GM19324 (cell line): ENCODE results near the gene GARIN3.
"Not testable (repeated sequence)": the region's sequence is repeated elsewhere in the genome, so short reads cannot be mapped to it uniquely, and the experiment has no call there.

ENCODE experiments used
- ATAC-seq: cut with Tn5 transposase; IDR thresholded peaks from one replicate; pipeline ENCODE4 v1.9.1; 2021; ENCODE audit warnings: mild to moderate bottlenecking, moderate library complexity; ENCODE audit not compliant: unreplicated experiment, low FRiP score

Gene GARIN3

DNA sequence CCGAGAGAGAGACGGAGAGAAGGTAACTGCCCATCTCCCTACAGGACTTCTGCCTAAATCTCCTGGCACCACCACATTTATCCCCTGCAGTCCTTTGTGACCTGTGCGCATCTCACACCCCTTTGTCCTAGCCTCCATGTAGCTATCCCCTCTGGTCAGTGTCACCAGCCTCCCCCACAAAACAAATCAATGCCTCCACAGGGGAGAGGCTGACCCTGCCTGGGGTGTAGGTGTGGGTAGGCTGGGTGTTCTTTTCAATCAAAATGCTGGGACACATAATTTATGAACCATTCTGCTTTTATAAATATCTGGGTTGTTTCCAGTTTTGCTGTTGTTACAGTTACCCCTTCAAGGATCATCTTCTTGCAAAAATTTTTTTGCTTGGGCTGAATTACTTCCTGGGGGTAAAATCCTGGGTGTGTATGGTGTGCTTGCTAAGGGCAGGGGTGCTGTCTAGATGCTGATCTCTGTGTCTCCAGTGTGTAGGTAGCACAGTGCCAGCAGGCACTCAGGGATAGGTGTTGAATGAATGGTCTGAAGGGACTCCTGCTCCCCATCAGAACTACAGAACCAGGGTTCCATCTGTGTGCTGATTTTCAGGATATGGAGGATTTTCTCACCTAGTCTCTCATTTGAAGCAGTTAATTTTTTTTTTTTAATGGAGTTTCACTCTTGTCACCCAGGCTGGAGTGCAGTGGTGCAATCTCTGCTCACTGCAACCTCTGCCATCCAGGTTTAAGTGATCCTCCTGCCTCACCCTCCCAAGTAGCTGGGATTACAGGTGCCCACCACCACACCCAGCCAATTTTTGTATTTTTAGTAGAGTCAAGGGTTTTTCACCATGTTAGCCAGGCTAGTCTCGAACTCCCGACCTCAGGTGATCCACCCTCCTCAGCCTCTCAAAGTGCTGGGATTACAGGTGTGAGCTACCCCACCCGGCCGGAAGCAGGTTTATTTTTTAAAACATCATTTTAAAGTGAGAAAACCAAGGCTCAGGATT, at the start of gene GARIN3:
Gene GARIN3 (minus strand): TSS at position 51 of the 1,000 bp plus-strand sequence. CDS start 96 bp downstream, outside the sequence.
- no peak for ATAC-seq

DNA sequence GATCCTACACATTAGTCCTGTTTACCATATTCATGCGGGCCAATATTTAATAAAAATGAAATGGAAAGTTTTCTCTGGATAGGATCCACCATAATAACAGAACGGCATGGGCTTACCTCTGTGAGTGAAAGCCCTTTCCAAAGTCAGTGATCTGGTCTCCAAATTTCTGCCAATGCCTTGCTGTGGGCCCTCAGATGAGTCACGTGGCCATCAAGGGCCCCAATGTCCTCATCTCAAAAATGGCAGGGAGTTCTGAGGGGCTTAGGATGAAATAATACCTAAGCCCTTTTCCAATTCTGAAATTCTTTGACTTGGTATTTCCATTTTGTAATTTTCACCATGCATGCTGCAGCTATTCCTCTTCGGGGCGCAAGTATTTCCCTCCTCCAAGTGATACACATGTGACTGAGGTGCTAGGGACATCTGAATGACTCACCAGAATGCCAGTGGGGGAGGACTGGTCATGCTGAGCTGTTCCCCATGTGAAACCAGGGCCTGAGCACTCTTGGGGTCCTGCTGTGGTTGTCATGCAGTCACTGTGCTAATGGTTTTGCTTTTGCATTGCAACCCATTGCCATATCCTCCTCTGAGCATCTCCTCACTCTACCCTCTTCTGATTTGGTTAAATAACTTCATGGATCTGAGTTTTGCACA, 49.6 kb upstream of the GARIN3 start:
- no peak for ATAC-seq

- ATAC-seq = peak; percentile 42
These were observed 48.9 kb upstream of the GARIN3 start for GRCh38 chr5:157214861-157215513.

DNA sequence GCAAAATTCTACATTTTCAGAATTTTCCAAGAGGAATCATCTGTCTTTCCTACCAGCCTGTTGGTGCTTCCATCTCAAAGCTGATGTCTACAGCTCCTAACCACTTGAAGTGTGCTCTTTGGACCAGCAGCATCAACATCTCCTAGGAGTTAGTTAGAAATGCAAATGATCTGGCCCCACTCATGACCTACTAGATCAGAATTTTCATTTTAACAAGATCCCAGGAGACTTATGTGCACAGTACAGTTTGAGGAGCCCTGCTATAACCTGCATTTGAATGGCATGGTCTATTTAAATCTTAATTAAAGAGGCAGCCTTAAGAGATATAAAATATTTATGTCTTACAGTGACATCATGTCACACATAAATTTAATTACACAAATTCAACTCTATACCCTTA, 48.4 kb upstream of the GARIN3 start:
- ATAC-seq = peak; percentile 45

- ATAC-seq = no peak
These were observed 47.6 kb upstream of the GARIN3 start for GRCh38 chr5:157213527-157214243.

DNA sequence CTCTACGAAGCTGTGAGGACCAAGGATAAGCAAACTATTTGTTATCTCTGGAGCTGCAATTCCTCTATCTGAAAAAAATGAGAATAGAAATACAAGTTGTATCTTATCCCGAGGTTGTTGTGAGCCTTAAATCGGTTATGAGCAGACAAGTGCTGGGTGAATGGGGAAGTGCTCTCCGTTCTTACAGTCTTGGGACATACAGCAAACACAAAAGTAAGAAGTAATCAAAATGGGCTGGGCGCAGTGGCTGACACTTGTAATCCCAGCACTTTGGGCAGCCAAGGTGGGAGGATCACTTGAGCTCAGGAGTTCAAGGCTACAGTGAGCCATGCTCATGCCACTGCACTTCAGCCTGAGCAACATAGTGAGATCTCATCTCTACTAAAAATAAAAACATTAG, 46.2 kb upstream of the GARIN3 start:
- no peak for ATAC-seq

DNA sequence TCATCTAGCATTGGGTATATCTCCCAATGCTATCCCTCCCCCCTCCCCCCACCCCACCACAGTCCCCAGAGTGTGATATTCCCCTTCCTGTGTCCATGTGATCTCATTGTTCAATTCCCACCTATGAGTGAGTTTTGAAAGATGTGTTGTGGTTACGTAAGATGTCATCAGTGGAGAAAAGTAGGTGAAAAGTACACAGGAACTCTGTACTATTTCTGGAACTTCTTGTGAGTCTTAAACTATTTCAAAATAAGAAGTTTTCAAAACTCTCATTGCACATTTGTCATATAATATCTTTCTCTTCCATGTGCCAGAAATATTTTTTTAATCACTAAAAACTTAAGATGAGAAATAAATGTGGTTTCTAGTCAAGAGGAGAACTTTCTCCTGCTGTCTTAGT, 44.6 kb upstream of the GARIN3 start:
- ATAC-seq = not testable (repeated sequence)

- no peak for ATAC-seq
These were observed 39.6 kb upstream of the GARIN3 start for GRCh38 chr5:157205708-157206107.

- ATAC-seq = no peak
These were observed 38.7 kb upstream of the GARIN3 start for GRCh38 chr5:157204765-157205164.

DNA sequence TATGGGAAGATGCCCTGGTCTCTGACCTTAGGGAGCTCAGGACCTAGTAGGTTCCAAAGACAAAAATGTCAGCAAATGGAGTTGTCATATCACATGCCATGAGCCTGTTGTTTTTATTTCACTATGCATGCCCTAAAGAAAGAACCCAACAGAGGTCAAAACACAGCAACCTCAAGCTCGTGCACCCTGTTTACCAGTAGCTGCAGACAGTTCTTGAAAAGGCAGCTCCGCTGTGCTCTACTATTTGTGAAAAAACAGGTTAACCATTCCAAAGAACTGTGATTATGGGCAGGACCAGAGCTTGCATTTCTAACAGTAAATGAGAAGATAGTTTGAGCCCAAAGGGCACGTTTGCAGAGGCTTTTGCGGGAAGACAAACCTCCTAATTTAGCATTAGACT, 37.4 kb upstream of the GARIN3 start:
- ATAC-seq = no peak

DNA sequence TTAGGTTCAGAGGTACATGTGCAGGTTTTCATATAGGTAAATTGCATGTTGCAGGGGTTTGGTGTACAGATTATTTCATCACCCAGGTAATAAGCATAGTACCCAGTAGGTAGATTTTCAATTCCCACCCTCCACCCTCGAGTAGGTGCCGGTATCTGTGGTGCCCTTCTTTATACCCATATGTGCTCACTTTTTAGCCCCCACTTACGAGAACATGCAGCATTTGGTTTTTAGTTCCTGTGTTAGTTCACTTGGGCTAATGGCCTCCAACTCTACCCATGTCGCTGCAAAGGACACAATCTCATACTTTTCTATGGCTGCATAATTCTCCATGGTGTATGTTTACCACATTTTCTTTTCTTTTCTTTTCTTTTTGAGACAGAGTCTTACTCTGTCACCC, 35.8 kb upstream of the GARIN3 start:
- ATAC-seq = no peak

DNA sequence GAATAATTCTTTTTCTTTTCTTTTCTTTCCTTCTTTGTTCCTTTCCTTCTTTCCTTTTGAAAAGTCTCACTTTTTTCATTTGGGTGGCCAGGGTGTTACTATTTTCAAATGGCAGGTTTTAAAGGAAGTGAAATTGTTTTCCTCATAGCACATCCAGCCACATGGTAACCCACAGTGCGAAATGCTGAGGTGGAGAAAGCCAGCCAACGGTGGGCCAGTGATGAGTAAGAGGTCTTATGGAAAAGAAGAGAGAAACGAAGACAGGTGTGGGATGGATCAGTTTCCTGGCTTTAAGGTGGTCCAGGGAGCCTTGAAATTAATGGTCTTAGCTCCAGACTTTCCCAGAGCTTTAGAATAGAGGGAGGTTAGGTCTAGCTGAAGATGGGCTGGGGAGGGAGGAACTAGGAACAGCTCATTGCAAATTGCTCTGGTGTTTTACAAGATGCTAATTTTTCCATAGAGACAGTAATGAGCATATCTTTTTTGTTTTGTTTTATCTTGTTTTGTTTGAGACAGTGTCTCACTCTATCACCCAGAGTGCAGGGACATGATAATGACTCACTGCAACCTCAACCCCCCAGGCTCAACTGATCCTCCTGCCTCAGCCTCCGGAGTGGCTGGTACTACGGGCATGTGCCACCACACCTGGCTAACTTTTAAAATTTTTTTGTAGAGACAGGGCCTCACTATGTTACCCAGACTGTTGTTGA, 32.4 kb upstream of the GARIN3 start:
- no peak for ATAC-seq

- ATAC-seq = no peak
These were observed 31.0 kb upstream of the GARIN3 start for GRCh38 chr5:157197086-157197485.

- no peak for ATAC-seq
These were observed 30.0 kb upstream of the GARIN3 start for GRCh38 chr5:157196045-157196444.

- ATAC-seq = no peak
These were observed 27.8 kb upstream of the GARIN3 start for GRCh38 chr5:157193699-157194424.

GRCh38 chr5:157189223-157189622, 23.2 kb upstream of the GARIN3 start:
- no peak for ATAC-seq

DNA sequence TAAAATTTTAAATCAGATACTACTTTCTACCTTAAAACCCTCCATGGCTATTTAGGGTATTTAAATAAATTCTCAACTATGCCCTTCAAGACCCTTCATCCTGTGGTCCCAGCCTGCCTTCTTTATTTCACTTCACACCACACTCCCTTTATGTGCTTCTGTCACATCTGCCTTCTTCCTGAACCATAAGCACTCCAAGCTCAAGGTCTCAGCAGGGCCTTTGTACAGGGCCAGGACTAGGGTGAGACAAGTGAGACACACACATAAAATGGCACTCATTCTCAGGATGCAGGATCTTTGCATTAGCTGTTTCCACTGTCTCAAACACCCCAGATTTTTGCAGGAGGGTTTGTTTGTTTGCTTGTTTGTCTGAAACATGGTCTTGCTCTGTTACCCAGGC, 22.2 kb upstream of the GARIN3 start:
- ATAC-seq = no peak

DNA sequence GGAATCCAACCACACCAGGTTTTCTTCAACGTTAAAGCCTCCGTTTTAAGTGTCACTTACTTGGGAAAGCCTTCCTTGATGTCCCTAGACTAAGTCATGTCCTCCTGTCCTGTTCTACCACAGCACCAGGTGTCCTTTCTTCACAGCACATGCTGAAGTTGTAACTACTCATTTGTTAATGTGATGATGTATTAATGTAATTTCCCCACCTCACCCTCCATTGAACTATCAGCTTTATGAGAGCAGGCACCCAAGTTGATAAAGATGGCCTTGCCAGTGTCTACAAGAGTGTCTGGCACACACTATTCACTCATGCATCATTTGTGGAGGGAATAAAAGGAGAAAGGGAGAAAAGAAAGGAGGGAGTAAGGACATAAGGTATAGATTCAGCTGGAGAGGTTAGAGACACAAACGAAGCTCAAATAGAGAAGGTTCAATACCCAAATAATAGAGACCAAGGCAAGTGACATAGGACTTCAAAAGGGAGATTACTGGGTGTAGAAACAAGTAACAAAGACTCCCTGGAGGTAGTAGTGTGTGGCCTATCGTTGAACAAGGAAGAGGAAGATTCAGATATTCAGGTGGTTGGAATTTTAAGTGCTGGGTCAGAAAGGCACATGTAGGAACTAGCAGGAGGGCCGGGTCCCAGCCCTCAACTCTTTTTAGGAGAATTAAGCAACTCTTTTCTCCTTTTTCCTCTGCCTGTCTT, 21.1 kb upstream of the GARIN3 start:
- ATAC-seq = no peak
